GM18498 (cell line): ENCODE data around the gene TMEM72.
A peak's percentile ranks its signal among the peaks of the same experiment; 100 is the strongest.
"Not testable (repeated sequence)": the region's sequence is repeated elsewhere in the genome, so short reads cannot be mapped to it uniquely, and the experiment has no call there.

Source experiments
- ATAC-seq: cut with Tn5 transposase; IDR thresholded peaks from one replicate; pipeline ENCODE4 v1.9.1; 2021; ENCODE audit warnings: mild to moderate bottlenecking, moderate library complexity; ENCODE audit not compliant: unreplicated experiment

Gene TMEM72

DNA sequence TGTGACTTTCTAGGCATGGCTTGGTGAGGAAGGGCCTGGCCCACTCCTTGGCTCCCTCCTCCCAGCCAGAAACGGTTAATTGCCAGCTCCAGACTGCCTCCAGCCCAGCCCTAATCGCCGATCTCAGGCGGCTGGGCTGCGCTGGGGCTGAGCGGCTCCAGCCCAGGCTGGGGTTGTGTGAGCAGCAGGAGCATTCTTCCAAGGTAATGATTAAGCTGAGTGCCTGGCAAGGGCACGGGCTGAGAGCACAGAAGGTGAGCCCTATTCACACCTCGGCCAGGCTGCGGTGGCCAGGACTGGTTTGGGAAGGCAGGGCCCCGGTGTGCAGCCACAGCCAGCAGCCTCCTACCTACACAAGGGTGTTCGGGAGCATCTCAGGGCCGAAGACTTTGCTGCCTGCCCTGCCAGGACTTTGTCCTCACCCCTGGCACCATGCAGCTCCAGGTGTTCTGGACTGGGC, at the start of gene TMEM72:
Gene TMEM72 (plus strand): TSS at position 257 of the 460 bp plus-strand sequence. CDS start 176 bp downstream, at position 433.
- no peak for ATAC-seq

DNA sequence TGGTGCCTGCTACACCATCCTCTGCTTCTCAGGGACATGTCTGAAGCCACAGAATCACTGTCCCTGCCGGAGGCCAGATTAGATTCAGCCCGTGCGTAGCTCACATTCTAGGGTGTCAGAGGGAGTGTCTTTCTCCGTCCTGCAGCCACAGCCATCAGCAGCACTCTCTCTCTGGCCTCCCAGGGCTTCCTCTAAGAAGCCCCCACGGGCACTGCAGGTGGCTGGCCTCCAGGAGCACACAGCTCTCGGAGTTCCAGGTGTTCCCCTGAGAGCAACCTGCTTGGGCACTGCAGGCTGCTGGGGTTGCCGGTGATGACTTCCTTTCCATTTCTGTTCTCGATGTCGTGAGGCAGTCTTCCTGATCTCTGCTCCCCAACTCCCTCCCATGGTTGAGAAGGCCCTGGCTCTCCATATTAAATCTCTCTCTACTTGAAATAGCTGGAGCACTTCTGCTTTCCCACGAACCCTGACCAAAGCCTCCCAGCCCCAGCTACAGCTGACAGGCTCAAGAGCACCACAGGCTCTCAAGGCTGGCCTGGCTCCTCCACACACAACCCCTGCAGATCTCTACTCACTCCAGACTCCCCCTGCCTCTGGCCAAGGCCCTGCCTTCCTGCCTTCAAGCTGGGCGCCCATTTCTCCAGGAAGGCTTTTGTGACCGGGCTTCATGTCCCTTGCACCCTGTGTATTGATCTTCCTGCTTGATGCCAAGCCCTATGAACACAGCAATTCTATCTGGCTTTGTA, 49.0 kb upstream of the TMEM72 start:
- ATAC-seq: no peak

DNA sequence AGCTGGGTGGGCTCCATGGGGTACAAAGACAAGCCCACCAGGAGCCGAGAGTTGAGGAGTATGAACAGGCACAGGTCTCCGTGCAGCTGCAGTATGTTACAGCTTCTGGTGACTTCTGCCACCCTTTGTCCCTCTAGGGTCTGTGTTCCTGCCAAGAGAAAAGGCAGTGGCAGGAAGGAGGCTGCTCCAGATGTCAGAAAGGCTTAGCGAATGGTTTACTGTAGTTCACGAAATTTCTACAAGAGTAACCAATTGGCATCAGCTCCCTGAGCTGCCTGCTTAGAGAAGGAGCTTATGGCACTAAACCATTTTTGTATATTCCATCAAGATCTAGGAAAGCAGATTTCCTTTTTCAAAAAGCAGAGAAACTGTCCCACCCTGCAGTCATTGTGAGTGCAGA, 48.2 kb upstream of the TMEM72 start:
- ATAC-seq: no peak

DNA sequence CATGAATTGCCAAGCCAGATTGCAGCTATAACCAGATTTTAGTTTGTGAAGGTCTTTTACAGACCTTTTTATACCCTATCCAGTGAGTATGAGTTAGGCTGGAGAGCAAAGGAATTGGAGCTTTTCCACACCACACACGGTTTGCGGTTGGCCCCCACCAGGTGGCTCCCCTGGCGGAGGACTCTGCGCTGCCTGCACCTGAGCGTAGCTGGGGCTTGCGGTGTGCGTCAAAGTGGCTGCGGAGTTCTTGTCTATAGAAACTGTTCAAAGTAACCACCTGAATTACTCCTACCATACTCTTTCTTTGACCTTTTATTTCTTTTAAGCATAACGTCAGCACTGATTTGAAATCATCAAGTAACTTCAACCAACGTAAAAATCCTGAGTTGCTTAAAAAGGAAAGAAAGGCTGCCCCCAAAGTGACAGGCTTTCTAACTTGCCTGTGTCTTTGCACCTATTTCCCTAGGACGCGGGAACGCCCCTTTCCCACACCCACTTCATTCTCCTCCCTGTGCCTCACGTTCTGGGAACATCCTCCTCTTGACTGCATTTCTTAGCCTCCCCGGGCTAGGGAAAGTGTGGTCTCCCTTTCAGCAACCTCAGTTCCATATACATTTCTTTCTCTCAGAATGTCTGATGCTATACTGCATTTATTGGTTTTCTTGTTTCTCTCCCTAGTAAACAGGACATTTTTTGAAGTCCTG, 47.6 kb upstream of the TMEM72 start:
- ATAC-seq: no peak

DNA sequence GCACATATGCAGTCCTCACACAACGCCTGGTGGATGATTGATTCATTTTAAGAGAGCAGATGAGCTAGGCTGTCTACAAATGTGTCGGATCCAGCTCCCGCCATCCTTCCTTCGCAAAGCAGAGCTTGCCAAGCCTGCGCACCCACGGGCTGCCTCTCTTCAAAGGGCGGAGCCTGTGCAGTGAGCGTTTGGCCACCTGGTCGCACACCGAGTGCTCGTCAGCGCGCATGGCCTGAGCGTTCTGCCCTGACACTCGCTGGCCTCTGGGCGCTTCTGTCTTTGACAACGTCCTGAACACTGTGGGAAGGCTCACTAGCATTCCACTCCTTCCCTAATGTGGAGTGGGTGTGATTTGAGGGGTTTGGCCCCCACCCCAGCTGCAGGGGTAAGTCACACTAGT, 47.1 kb upstream of the TMEM72 start:
- ATAC-seq: no peak

DNA sequence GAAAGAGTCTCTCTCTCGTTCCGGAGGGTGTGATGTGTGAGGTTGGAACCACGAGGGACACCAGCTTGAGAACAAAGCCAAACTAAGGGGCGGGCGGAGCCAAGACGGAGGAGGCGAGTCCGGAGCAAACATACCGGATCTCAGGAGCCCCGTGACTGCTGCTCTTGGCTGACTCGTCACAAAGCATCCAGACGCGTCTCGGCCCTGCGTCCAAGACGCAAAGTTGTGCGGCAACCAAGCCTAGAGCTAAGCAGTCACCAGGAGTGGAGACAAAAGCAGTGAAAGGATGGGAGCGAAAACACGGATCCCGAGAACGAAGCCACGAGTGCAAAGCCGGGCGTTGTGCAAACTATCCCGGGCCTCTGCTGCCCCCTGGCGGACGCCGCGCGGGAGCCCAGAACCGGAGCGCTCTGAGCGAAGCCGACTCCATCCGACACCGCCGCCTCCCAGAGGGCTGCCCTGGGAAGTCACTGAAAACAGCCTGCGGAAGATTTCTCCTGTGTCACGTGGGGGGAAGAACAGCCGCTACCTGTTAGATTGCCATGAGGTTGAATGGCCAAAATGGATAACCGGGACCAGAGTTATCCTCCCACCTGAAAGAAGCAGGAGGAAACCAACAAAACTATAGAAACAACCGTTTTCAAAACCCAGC, 46.4 kb upstream of the TMEM72 start:
- peak; percentile 89 for ATAC-seq

DNA sequence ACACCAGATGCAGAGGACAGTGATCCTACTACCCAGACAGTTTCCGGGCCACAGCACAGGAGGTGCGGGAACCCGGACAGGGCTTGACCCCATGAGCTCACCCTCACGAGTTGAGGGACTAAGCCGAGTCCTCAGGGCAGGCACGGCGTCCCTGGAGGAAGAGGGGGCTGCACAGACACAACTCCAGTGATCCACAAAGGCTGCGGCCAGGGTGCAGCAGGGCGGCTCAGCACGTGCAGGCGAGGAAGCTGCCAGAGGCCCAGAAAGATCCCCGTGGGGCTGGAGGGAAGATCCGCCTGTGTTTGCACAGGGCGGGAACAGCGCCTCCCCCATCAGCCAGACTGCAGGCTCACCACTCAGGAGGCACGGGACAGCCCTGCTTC, 45.9 kb upstream of the TMEM72 start:
- ATAC-seq: no peak

DNA sequence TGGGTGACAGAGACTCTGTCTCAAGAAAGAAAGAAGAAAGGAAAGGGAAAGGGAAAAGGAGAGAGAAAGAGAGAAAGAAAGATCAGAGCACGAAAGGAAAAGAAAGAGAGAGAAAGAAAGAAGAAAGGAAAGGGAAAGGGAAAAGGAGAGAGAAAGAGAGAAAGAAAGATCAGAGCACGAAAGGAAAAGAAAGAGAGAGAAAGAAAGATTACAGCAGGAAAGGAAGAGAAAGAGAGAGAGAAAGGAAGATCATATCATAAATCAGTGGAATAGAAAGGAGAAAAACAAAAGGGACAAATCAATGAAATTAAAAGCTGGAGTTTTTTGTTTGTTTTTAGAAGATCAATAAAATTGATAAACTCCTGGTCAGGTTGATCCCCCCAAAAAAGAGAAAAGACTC, 44.8 kb upstream of the TMEM72 start:
- not testable (repeated sequence) for ATAC-seq

DNA sequence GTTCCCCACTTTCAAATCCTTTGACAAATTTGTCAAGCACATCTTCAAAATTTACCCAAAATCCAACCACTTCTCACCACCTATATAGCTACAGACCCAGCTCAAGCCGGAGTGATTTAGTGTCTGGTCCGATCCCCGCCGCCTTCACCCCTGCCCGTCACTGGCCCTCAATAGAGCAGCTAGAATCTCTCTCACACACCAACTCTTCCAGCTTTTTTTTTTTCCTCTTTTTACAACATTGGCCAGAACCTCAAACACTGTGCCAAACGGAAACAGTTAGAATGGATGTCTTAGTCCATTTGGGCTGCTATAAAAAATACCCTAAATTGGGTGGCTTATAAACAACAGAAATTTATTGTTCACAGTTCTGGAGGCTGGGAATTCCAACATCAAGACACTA, 41.1 kb upstream of the TMEM72 start:
- no peak for ATAC-seq

DNA sequence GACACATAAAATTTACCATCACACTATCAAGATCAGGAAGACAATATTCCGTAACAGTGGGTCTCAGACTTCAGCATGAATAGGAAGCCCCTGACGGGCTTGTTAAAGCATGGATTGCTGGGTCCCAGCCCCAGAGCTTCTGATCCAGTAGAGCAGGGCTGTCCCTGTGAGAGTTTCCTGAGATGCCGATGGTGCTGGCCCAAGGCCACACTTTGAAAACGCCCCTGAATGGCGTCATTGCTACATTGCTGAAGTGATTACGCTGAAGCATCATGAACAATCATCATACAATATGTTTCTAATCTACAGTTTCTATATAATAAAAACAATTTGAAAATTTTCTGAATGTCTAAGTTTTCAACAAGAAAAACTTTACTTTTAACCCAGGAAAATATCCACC, 38.0 kb upstream of the TMEM72 start:
- ATAC-seq: no peak

DNA sequence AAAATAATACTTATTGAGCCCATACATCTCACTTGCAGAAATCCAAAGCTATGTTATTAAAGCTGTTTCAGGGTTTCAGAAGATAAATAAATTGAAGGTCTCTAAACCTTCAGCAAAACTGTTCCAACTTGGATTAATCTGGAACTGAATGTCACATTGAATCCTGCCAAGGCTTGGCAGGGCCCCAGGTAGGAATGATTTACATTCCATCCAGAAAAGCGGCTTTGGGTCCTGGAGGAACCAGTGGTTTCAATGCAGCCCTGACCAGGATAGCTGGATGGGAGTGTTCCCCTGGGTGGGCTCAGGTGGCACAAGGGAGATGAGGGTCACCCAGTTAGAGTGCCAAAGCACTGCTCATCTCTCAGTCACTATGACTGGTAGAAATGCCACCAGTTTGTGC, 37.0 kb upstream of the TMEM72 start:
- no peak for ATAC-seq

DNA sequence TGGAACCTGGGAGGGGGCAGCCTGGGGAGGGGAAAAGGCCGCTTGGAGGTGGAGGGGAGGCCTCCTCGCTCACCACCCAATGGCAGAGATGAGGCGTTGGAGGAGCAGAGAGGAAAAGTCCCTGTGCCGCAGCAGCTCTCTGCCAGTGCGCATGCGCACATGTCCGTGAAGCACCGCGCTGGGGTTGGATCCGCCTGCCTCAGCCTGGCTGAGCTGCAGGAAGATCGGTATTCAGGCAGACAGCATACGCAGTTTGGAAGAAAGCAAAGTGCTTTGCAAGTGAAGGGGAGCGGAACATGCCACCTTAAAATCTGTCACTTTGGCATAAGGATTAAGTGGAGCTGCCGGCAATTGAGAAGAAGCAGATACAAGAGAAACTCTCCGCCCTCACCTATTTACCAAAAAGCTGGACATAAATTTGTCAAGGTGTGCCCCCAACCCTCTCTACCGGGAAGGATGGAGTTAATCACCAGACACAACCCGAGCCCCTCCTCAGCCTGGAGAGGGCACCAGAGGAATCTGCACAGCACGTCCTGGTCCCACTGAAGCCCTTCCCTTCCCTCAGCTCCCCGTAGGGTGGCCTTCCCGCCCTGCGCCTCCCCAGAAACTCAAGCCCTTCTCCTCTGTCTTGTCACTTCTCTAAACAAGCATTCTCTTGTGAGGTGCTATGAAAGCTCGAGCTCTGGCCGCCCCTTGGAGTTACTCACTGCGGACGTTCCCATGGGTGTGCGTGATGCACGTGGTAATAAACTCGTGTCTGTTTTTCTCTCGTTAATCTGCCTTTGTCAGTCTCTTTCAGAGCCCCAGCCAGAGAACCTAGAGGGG, 32.2 kb upstream of the TMEM72 start:
- peak; percentile 69 for ATAC-seq

DNA sequence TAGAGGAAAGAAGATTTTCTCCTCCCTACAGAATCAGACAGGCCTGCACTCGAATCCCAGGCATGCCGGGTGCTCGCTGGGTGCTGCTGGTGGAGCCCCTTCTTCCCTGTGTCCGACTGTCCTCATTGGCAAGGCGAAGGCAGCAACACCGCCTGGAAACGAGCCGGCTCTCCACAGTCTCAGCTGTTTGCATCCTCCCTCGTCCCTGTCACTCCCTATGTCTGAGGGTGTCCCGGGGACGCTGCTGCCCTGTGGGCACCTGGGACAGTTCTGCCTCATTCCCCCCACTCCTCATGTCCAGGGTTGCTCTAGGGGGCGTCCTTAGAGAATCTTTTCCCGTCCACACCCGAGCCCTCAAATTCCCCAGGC, 31.6 kb upstream of the TMEM72 start:
- ATAC-seq: no peak

DNA sequence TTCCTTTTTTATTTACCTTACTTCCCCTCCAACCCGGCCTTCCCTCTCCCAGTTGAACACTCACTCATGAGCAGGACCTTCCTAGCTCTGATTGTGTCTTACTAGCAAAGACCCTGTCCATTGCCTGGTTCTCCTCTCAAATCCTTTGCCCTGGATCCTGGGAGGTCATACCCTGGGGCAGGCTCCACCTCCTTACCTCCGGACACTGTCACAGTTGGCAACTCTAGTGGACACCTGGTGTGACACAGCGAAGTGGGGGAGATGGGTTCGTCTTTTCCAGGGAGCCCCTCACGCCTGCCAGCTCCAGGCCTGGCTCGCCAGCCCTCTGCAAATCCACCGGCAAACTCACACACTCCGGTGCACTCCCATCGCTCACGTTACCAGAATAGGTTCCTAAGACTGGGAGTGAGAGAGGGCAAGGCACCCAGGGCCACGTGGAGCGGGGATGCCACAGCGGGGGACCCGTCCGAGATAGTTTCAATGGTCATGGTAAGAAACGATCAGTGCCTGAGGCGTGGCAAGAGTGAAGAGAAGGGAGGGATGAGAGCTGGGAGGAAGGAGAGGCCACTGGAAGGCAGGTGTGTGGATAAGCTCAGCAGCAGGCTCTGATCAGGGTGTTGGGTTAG, 30.9 kb upstream of the TMEM72 start:
- ATAC-seq: no peak

DNA sequence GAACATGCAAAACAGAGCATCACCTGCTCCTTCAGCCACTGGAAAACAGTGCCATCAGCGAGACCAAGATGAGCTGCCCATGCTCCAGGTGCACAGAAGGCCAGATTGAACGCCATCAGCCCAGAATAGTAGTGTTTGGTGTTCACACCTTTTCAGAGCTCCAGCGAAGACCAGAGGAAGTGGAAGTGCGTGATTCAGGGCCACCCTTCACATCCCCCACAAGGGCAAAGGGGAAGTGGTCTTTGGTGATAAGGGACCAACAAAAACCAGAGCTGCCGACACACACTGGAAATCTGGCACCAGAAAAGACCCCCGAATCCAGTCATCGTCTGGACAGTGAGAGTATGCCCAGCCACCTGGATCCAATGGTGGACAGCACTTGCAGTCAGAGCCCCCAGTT, 29.5 kb upstream of the TMEM72 start:
- ATAC-seq: no peak

DNA sequence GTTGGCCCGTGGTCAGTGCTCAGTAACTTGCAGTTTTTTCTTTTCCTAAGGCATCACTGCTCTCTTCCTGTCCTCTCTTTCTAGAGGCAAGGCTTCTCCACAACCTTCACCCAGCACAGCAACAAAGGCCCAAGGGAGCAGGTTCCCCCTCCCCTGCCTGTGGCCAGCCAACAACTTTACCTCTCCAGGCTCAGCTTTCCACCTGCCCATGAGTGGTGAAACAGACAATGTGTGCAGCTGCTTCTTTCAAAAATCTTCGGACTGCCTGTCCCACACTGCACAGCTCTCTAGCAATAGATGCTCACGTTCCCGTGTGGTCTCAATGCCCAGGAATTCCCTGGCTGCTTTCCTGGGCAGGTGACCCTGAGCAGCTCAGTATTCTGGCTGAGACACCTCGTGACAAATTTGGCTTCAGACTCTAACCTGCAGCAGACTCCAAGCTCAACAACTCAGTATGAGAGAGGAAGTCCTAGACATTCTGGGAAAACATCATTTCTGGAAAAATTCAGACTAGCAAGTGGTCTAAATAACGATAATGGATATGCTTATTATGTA, 28.9 kb upstream of the TMEM72 start:
- ATAC-seq: no peak

DNA sequence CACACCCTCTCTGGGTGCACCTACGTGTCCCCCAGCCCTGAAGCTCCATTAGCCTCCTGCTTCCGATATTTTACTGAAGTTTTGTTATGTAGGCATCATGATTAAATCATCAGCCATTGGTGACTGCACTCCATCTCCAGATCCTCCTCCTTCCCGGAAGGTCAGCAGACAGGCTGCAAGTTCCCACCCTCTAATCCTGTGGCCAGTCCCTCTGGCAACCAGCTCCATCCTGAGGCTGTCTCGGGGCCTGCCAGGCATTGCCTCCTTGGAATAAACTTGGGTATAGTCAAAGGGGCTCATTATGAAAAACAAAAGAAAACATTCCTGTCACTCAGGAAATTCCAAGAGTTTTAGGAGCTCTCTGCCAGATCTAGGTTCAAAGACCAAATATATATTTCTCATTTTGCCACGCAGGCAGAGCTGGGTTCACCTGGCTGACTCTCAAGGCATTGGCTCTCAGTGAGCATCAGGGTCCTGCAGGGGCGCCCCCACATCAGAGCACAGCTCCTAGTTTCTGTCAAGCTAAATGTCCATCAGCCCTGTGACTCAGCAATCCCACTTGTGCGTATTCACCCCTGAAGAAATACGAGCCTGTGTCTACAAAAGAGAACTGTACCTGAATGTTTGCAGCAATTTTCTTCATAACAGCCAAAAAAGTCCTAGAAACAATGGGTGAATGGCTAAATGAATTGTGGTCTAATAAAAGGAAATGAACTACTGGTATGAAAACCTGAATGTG, 27.4 kb upstream of the TMEM72 start:
- no peak for ATAC-seq

DNA sequence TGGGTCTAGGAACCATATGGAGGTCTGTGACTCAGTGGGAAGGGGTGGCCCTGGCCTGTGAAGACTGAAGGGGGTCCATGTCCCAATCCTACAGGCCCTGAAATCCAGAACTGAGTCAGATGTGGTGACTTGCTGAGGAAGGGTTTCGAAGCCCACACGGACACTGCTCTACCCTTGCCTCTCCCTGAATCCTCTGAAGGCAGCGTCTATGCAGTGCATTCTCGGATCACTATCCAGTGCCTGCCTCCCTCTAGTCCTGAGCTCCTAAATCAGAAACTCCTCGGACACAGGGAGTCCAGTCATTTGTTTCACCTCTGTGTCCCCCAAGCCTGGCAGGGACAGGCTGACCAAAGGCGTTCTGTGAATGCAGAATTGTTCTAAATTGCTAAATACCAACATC, 25.4 kb upstream of the TMEM72 start:
- ATAC-seq: no peak

DNA sequence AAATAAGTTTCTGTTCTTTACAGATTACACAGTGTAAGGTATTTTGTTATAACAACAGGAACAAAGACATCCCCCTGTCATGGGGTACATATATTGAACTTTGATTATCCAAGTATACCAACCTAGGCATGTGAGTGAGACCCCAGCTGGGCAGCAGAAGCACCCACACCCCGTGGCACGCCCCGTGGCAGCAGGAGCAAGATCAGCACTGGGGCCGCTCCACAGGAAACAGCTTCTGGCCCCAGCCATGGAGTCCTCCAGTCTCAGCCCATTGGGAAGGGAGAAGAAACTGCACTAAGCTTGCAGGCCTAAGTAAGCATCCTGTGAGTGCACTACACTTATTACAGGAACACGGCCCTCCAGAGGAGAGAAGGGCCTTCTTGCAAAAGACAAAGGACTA, 24.2 kb upstream of the TMEM72 start:
- no peak for ATAC-seq

DNA sequence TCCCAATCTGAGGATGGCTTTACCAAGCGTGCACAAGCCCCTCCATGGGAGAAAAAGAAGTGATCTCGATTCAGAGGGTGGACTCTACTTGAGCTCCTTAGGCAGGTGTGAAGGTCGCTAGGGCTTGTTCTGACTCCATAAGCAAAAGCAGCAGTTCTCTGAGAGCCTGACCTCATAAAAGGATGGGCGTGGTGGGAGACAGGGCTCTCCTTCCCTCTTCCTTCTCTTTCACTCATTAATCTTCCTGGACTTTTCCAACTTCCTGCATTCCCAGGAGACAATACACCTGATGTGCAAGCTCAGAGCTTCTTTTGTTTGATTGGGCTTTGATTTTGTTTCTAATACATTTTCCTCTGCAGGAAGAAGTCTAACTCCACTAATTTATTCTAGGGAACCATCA, 22.3 kb upstream of the TMEM72 start:
- ATAC-seq: no peak
